ENCODE measurements around the gene CLCN7. TPM values are rescaled to one million over a fixed set of nuclear protein-coding genes. Genes with fewer than 3 reads are reported as not detected.

Gene CLCN7
- total RNA-seq, 1 experiment from 2014 or later = 110 TPM

DNA sequence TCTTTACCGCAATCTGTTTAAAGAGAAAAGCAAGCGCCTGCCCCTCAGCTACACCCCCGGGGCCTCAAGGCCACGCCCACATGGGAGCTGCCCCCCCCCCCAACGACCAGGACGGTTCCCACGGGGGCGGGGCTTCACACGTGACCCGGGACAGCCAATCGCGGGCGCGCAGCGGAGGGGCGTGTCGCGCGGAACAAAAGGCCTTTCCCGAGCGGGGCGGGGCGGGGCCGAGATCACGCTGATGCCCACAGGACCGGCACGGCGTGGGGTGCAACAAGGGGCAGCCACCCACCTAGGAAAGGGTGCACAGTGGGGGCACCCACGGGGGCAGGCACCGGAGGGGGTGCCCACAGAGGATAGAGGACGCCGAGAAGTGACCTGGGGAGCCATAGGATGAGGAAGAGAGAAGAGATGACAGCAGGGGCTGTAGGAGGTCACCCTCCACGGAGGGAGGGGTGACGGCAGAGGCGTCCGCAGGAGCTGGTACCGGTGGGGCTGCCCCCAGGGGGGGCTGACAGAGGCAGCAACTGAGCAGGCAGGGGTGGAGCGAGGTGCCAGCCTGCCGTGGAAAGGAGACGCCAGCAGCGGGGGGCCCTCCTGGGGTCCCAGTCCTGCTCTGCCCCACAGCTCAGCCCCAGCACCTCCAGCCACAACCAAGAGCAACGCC, 66.5 kb downstream of the CLCN7 start:
- Histone ChIP-seq H3K9me2 (ENCODE audit: insufficient read depth) (no peaks in the 10 kb centered on the region), H3F3A (ENCODE audit: insufficient read depth, low read depth) (peaks cover 3% of the 10 kb centered on the region; the same call in 1 of the 2 replicates), H3K27me3 (ENCODE audit: insufficient read depth, low read depth) (no peaks in the 10 kb centered on the region), H3K4me2 (peak overlapping the region; percentile 92), H2AFZ (no peak overlapping the region), H3K4me3 (peak overlapping the region; percentile 61), H3K9me3 (ENCODE audit: insufficient read depth, low read depth) (no peaks in the 10 kb centered on the region), H3K79me2 (ENCODE audit: low read depth) (peaks cover 15% of the 10 kb centered on the region), H3K4me1 (replicated peaks; ENCODE audit: insufficient read depth) (peaks cover 9% of the 10 kb centered on the region; the same call in 1 of the 2 replicates), H4K20me1 (ENCODE audit: insufficient read depth) (peaks cover 32% of the 10 kb centered on the region), H3K36me3 (ENCODE audit: low read depth) (no peaks in the 10 kb centered on the region), H3K27ac (no peak overlapping the region)
- BruUV-seq (replicated peaks) = no TSS peak
- TF ChIP-seq, protein P1, sequence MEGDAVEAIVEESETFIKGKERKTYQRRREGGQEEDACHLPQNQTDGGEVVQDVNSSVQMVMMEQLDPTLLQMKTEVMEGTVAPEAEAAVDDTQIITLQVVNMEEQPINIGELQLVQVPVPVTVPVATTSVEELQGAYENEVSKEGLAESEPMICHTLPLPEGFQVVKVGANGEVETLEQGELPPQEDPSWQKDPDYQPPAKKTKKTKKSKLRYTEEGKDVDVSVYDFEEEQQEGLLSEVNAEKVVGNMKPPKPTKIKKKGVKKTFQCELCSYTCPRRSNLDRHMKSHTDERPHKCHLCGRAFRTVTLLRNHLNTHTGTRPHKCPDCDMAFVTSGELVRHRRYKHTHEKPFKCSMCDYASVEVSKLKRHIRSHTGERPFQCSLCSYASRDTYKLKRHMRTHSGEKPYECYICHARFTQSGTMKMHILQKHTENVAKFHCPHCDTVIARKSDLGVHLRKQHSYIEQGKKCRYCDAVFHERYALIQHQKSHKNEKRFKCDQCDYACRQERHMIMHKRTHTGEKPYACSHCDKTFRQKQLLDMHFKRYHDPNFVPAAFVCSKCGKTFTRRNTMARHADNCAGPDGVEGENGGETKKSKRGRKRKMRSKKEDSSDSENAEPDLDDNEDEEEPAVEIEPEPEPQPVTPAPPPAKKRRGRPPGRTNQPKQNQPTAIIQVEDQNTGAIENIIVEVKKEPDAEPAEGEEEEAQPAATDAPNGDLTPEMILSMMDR (conservative IDR thresholded peaks at IDR 0.05) = no peak
- no peak for TF ChIP-seq EZH2 (IDR thresholded peaks at IDR 0.05; ENCODE audit: low read depth)
- peak; percentile 69 to 97 for DNase-seq
- intact Hi-C loops (cut with micrococcal nuclease; ENCODE audit: unreplicated experiment) = no loop called here
- POLR2A ChIA-PET (ENCODE audit: unreplicated experiment) = interaction anchor here (0.5 to 1.0 kb wide), 4 partner anchors 48 to 104 kb away, joined by 4 to 60 read pairs (median 6); no protein-coding TSS in a partner anchor
- CTCF ChIA-PET = interaction anchor here (0.5 to 0.7 kb wide), 3 partner anchors 13 to 205 kb away, joined by 4 to 9 read pairs (median 8); no protein-coding TSS in a partner anchor

DNA sequence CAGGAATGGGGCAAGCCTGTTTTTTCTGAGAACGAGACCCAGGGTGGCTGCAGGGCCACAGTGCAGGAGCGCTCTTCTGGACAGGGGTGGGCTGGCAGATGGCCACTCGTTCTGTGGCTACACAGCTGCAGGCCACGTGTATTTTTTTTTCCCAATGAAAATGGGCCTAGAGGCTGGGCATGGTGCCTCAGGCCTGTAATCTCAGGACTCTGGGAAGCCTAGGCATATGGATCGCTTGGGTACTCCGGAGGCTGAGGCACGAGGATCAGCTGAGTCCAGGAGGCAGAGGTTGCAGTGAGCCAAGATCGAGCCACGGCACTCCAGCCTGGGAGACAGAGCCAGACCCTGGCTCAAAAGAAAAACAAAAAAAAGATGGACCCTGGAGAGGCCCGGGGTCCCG, 67.1 kb downstream of the CLCN7 start:
- CTCF ChIA-PET = interaction anchor here (0.6 kb wide), 1 partner anchor 13 kb away, joined by 4 read pairs; no protein-coding TSS in a partner anchor
- H3K4me2 ChIP-seq = peak overlapping the region; percentile 92

DNA sequence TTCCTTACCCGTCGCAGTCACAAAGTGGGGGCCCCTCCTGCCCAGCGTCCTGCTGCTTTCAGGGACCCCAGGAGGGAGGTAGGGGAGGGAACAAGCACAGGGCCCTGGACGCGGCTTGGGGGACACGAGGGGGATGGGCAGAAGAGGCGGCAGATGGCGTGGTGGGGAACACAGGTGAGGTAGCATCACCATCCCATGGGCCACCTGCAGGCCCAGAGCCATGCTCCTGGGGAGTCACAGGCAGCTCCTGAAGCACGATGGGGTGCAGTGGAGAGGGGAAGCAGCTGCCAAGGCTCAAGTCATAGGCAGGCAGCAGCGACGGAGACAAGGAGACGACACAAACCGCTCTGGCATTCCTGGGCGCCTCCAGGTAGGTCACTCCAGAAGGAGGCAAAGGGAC, 71.1 kb downstream of the CLCN7 start:
- CTCF ChIA-PET = no interaction called here
- no peaks in the 10 kb centered on the region for H3F3A ChIP-seq (ENCODE audit: insufficient read depth, low read depth)
- H3K4me3 ChIP-seq = no peak overlapping the region
- H2AFZ ChIP-seq = no peak overlapping the region
- no peaks in the 10 kb centered on the region for H3K9me2 ChIP-seq (ENCODE audit: insufficient read depth)
- DNase-seq = no peak
- H4K20me1 ChIP-seq (ENCODE audit: insufficient read depth) = peaks cover 18% of the 10 kb centered on the region
- H3K79me2 ChIP-seq (ENCODE audit: low read depth) = peaks cover 5% of the 10 kb centered on the region
- POLR2A ChIA-PET (ENCODE audit: unreplicated experiment) = no interaction called here
- H3K4me1 ChIP-seq (replicated peaks; ENCODE audit: insufficient read depth) = peaks cover 8% of the 10 kb centered on the region; the same call in 1 of the 2 replicates
- intact Hi-C loops (cut with micrococcal nuclease; ENCODE audit: unreplicated experiment) = no loop called here
- no peaks in the 10 kb centered on the region for H3K36me3 ChIP-seq (ENCODE audit: low read depth)
- H3K4me2 ChIP-seq = no peak overlapping the region
- H3K27ac ChIP-seq = no peak overlapping the region
- TF ChIP-seq, protein P1 (conservative IDR thresholded peaks at IDR 0.05) = no peak
- no peak for TF ChIP-seq EZH2 (IDR thresholded peaks at IDR 0.05; ENCODE audit: low read depth)
- H3K9me3 ChIP-seq (ENCODE audit: insufficient read depth, low read depth) = no peaks in the 10 kb centered on the region
- BruUV-seq (replicated peaks) = no TSS peak
- no peaks in the 10 kb centered on the region for H3K27me3 ChIP-seq (ENCODE audit: insufficient read depth, low read depth)

More for the DNA sequence above, 67.1 kb downstream of the CLCN7 start:
- Histone ChIP-seq H3K4me1 (replicated peaks; ENCODE audit: insufficient read depth) (peaks cover 9% of the 10 kb centered on the region; the same call in 1 of the 2 replicates), H3K9me3 (ENCODE audit: insufficient read depth, low read depth) (no peaks in the 10 kb centered on the region), H2AFZ (no peak overlapping the region), H3K4me3 (peak overlapping the region; percentile 61; the same call in 1 of the 2 replicates), H3K27me3 (ENCODE audit: insufficient read depth, low read depth) (no peaks in the 10 kb centered on the region), H3K9me2 (ENCODE audit: insufficient read depth) (no peaks in the 10 kb centered on the region), H3K79me2 (ENCODE audit: low read depth) (peaks cover 12% of the 10 kb centered on the region), H3K27ac (no peak overlapping the region), H4K20me1 (ENCODE audit: insufficient read depth) (peaks cover 28% of the 10 kb centered on the region), H3F3A (ENCODE audit: insufficient read depth, low read depth) (peaks cover 3% of the 10 kb centered on the region; the same call in 1 of the 2 replicates), H3K36me3 (ENCODE audit: low read depth) (no peaks in the 10 kb centered on the region)
- POLR2A ChIA-PET (ENCODE audit: unreplicated experiment) = interaction anchor here (0.5 to 1.0 kb wide), 4 partner anchors 47 to 105 kb away, joined by 4 to 60 read pairs (median 6); no protein-coding TSS in a partner anchor
- no peak for DNase-seq
- BruUV-seq (replicated peaks) = no TSS peak
- TF ChIP-seq, protein P1 (conservative IDR thresholded peaks at IDR 0.05) = no peak
- intact Hi-C loops (cut with micrococcal nuclease; ENCODE audit: unreplicated experiment) = no loop called here

Measured in PC-9 (cell line).